Transverse colon (tissue), 3 donors: Measurements from ENCODE around the gene DHDH.

Experiments used
- EP300 ChIP-seq: sonication (generic); formaldehyde crosslinking; IDR thresholded peaks from one replicate; pipeline ENCODE4 v1.6.1; 2017; ENCODE audit warnings: antibody characterized with exemption, low read depth
- TF ChIP-seq, protein P1 (sequence below), 5 experiments: fragments of 200-600 bp in 3 of 5; fragments of 450-650 bp in 2 of 5; sonication (generic) in 3 of 5; IDR thresholded peaks; 1 replicate in 2 of 5; 2 replicates in 3 of 5; pipeline ENCODE4 v1.5.1; 2016 to 2017; ENCODE audit warnings: antibody characterized with exemption in 5 of 5, inconsistent platforms in 3 of 5, mild to moderate bottlenecking in 2 of 5, moderate library complexity in 1 of 5

DNA sequence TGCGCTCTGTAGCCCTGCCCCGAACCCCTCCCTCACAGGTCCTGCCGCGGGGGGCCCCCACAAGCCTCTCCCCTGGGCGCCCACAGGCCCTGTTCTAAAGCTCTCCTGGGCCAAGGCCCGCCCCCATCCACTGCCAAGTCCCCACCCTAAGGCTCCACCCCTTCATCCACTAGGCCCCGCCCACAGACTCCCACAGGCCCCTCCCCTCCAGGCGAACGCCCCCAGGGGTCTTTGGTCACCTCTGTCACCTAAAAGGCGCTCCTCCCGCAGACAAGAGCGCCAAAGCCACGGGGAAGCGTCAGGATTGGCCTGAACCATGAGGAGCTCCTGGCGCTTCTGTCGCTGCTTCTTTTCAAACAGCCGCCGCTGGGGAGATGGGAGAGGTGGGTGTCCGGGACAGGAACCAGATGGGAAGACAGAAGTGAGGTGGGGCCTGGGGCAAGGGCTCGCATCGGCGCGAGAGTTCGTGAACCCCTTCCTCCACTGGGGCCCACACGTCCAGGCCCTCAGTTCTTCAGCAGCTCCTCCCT lies 37.2 kb upstream of the DHDH start:
- TF ChIP-seq, protein P1, sequence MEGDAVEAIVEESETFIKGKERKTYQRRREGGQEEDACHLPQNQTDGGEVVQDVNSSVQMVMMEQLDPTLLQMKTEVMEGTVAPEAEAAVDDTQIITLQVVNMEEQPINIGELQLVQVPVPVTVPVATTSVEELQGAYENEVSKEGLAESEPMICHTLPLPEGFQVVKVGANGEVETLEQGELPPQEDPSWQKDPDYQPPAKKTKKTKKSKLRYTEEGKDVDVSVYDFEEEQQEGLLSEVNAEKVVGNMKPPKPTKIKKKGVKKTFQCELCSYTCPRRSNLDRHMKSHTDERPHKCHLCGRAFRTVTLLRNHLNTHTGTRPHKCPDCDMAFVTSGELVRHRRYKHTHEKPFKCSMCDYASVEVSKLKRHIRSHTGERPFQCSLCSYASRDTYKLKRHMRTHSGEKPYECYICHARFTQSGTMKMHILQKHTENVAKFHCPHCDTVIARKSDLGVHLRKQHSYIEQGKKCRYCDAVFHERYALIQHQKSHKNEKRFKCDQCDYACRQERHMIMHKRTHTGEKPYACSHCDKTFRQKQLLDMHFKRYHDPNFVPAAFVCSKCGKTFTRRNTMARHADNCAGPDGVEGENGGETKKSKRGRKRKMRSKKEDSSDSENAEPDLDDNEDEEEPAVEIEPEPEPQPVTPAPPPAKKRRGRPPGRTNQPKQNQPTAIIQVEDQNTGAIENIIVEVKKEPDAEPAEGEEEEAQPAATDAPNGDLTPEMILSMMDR (IDR thresholded peaks at IDR 0.05) = no peak
- TF ChIP-seq EP300 = no peak
